H1 (cell line): ENCODE results near the gene TTC5. TPM values are rescaled to one million over a fixed set of nuclear protein-coding genes. Genes with fewer than 3 reads are reported as not detected.
A peak's percentile ranks its signal among the peaks of the same experiment; 100 is the strongest.

Experiments used
- CBX5 ChIP-seq: fragments of 300-800, 300-1000 bp; sonication (generic); IDR thresholded peaks from 2 replicates; pipeline ENCODE4 v1.7.1; 2016; ENCODE audit warnings: antibody characterized with exemption, low read length, low read depth
- CBX8 ChIP-seq: fragments of 300-800, 300-1000 bp; sonication (generic); IDR thresholded peaks from 2 replicates; pipeline ENCODE4 v1.7.1; 2016; ENCODE audit warnings: low read depth, low read length, borderline replicate concordance
- CHD2 ChIP-seq: IDR thresholded peaks from 2 replicates; pipeline ENCODE4 v1.6.1; 2012; ENCODE audit warnings: low read length, improper control_type of control experiment
- CREB1 ChIP-seq: IDR thresholded peaks from 2 replicates; pipeline ENCODE4 v1.6.1; 2012; ENCODE audit warnings: inconsistent platforms
- EZH2 ChIP-seq: fragments of 200-600 bp; sonication (generic); IDR thresholded peaks from 2 replicates; pipeline ENCODE4 v1.7.1; 2012; ENCODE audit warnings: low read depth, mild to moderate bottlenecking, moderate library complexity, low read length, inconsistent platforms; ENCODE audit not compliant: severe bottlenecking
- HDAC2 ChIP-seq, 2 experiments: fragments of 300-600 bp in 1 of 2; sonication (generic) in 1 of 2; IDR thresholded peaks; 2 replicates each; pipeline ENCODE4 v1.6.1; 2011 to 2012; ENCODE audit warnings: low read depth in 2 of 2, low read length in 2 of 2, mild to moderate bottlenecking in 2 of 2, moderate library complexity in 2 of 2, borderline replicate concordance in 1 of 2, inconsistent platforms in 1 of 2
- KDM1A ChIP-seq: fragments of 200-600, 300-600 bp; sonication (generic); IDR thresholded peaks from 2 replicates; pipeline ENCODE4 v1.7.1; 2016; ENCODE audit warnings: mild to moderate bottlenecking, low read length, borderline replicate concordance
- NRF1 ChIP-seq: IDR thresholded peaks from 2 replicates; pipeline ENCODE4 v1.6.1; 2011; ENCODE audit warnings: mild to moderate bottlenecking, low read depth, low read length, improper control_type of control experiment
- RNF2 ChIP-seq: fragments of 200-900, 300-1000 bp; sonication (generic); IDR thresholded peaks from 2 replicates; pipeline ENCODE4 v1.7.1; 2016; ENCODE audit warnings: borderline replicate concordance, low read depth, mild to moderate bottlenecking, antibody characterized with exemption, low read length; ENCODE audit not compliant: poor library complexity, severe bottlenecking; ENCODE audit errors: missing control alignments
- SAP30 ChIP-seq: fragments of 300-600 bp; sonication (generic); IDR thresholded peaks from 2 replicates; pipeline ENCODE4 v1.7.1; 2012; ENCODE audit warnings: low read length, moderate library complexity, mild to moderate bottlenecking, inconsistent platforms; ENCODE audit not compliant: insufficient read depth, insufficient replicate concordance
- SP1 ChIP-seq: IDR thresholded peaks from 2 replicates; pipeline ENCODE4 v1.6.1; 2011; ENCODE audit warnings: low read depth, low read length
- TCF12 ChIP-seq: IDR thresholded peaks from 2 replicates; pipeline ENCODE4 v1.6.1; 2011; ENCODE audit warnings: low read depth, mild to moderate bottlenecking, low read length
- TEAD4 ChIP-seq: IDR thresholded peaks from 2 replicates; pipeline ENCODE4 v1.6.1; 2012; ENCODE audit warnings: low read depth, low read length, inconsistent platforms, mixed read lengths
- YY1 ChIP-seq: IDR thresholded peaks from 2 replicates; pipeline ENCODE4 v1.6.1; 2011; ENCODE audit warnings: low read depth, mild to moderate bottlenecking, low read length
- polyA plus RNA-seq, 7 experiments: library from polyadenylated mRNA; depleted of rRNA in 3 of 7; stranded (reverse) in 5 of 7; unstranded in 2 of 7; fragments of >200 nt in 5 of 7; fragments of 200-250 nt in 2 of 7; gene quantifications; 1 replicate in 5 of 7; 2 replicates in 1 of 7; 4 replicates in 1 of 7; pipeline versions ENCODE4 v1.2.1 to v1.2.3, GENCODE V29; 2011 to 2013; ENCODE audit warnings: missing spikeins in 2 of 7, mixed read lengths in 2 of 7
- total RNA-seq: library from RNA; stranded (reverse); fragmentation: NEBNext Ultra II Directional; extraction: Animal tissue kit (Norgen Biotek cat#: 25700); gene quantifications from 2 replicates; pipeline ENCODE4 v1.2.1, GENCODE V29; 2021
- TF ChIP-seq, protein P1 (sequence below): IDR thresholded peaks from 2 replicates; pipeline ENCODE4 v1.6.1; 2012; ENCODE audit warnings: inconsistent platforms
- TF ChIP-seq, protein P2 (sequence below): IDR thresholded peaks from 2 replicates; pipeline ENCODE4 v1.6.1; 2011; ENCODE audit warnings: low read depth, mild to moderate bottlenecking, low read length; ENCODE audit not compliant: insufficient read depth

Gene TTC5
- total and polyA plus RNA-seq, 2 of the 8 experiments (the other 6 are each of a cell fraction or from before 2014, with no cell fraction given) = 9.1 to 18.0 TPM

DNA sequence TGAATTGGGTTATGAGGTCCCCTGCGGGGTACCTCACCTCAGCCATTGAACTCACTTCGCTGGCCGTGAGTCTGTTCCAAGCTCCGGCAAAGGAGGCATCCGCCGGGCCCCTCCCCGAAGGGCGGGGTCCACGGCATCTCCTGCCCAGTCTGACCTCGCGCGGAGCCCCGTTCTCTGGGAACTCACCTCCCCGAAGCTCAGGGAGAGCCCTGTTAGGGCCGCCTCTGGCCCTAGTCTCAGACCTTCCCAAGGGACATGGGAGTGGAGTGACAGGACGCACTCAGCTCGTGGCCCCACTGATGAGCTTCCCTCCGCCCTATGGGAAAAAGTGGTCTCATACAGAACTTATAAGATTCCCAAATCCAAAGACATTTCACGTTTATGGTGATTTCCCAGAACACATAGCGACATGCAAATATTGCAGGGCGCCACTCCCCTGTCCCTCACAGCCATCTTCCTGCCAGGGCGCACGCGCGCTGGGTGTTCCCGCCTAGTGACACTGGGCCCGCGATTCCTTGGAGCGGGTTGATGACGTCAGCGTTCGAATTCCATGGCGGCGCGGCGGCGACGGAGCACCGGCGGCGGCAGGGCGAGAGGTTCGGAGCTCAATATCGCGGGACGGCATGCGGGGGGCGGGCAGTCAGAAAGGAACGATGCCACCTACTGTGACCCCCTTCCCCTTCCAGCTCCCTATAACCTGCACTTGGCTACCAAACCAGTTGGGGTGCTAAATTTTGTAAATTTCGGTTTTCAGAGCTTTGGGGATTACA lies 37.5 kb upstream of the TTC5 start, which contains the start of gene PARP2 (continued):
- TF ChIP-seq RNF2 = no peak
- no peak for TF ChIP-seq EZH2
- TF ChIP-seq CBX8 = no peak
- TF ChIP-seq, protein P1, sequence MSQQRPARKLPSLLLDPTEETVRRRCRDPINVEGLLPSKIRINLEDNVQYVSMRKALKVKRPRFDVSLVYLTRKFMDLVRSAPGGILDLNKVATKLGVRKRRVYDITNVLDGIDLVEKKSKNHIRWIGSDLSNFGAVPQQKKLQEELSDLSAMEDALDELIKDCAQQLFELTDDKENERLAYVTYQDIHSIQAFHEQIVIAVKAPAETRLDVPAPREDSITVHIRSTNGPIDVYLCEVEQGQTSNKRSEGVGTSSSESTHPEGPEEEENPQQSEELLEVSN = peak; percentile 86
- peak; percentile 94 for TF ChIP-seq CHD2
- TF ChIP-seq KDM1A = no peak
- peak in 1 of 2 experiments; percentile 83; a peak in 1 of 4 replicates for TF ChIP-seq HDAC2 (IDR thresholded peaks at IDR 0.05; ENCODE audit: borderline replicate concordance in 1 of 2, low read depth in 2 of 2, low read length in 2 of 2)
- peak; percentile 91 for TF ChIP-seq TEAD4
- TF ChIP-seq NRF1 = peak; percentile 68
- TF ChIP-seq, protein P2, sequence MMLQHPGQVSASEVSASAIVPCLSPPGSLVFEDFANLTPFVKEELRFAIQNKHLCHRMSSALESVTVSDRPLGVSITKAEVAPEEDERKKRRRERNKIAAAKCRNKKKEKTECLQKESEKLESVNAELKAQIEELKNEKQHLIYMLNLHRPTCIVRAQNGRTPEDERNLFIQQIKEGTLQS = peak; percentile 60; the same call in 1 of the 2 replicates
- TF ChIP-seq SAP30 = no peak
- TF ChIP-seq SP1 = peak; percentile 80; the same call in 1 of the 2 replicates
- TF ChIP-seq YY1 = peak; percentile 85
- TF ChIP-seq TCF12 = peak; percentile 34; the same call in 1 of the 2 replicates
- TF ChIP-seq CBX5 = no peak
- peak; percentile 97 for TF ChIP-seq CREB1
